MM.1S (cell line): ENCODE measurements around the gene TIMM17B.

Experiments
- CTCF ChIP-seq: fragments of 300-600 bp; sonication (generic); IDR thresholded peaks from 2 replicates; pipeline ENCODE4 v1.5.1; 2016; ENCODE audit warnings: antibody characterized with exemption, low read length, mixed read lengths
- EZH2 ChIP-seq: fragments of 300-600 bp; sonication (generic); optimal IDR thresholded peaks from 2 replicates; pipeline ENCODE3; 2017; ENCODE audit warnings: low read depth, mild to moderate bottlenecking, antibody characterized with exemption, low read length, mixed read lengths

- no peak for TF ChIP-seq CTCF
- TF ChIP-seq EZH2, result no peak
Measured at GRCh38 chrX:48903290-48903689, 5.7 kb upstream of the TIMM17B start.
